CD4-positive, alpha-beta T cell (primary cell): ENCODE measurements around the gene FUT1. TPM values are rescaled to one million over a fixed set of nuclear protein-coding genes. Genes with fewer than 3 reads are reported as not detected.

ENCODE experiments used
- ATAC-seq: fragments of 200-7000 bp; cut with Tn5 transposase; one replicate; pipeline ENCODE4 v1.10.0; 2022; ENCODE audit warnings: mild to moderate bottlenecking; ENCODE audit not compliant: poor library complexity
- CTCF ChIA-PET: fragments of 350-600 bp; sonication (Branson Sonifier 250); formaldehyde crosslinking; loops from one replicate; lab custom pipeline; 2021; ENCODE audit warnings: antibody characterized with exemption, inconsistent platforms; lab: Charles Lee
- POLR2A ChIA-PET: fragments of 350-600 bp; sonication (Branson Sonifier 250); formaldehyde crosslinking; loops from one replicate; lab custom pipeline; 2021; ENCODE audit warnings: antibody characterized with exemption, inconsistent platforms; lab: Charles Lee
- DNase-seq, 14 experiments: peaks; one replicate each; pipeline ENCODE4 v3.0.0-alpha.2; 2013 to 2020; ENCODE audit warnings: mixed read lengths in 2 of 14
- H3K27ac ChIP-seq, 2 donors: one replicate each; pipeline versions ENCODE4 v1.5.1 to v1.7.0; 2013; ENCODE audit warnings: low read length in 2 of 2, low read depth in 1 of 2, mild to moderate bottlenecking in 1 of 2
- H3K27me3 ChIP-seq, 2 experiments: 1 replicate in 1 of 2; 2 replicates in 1 of 2; pipeline versions ENCODE4 v1.6.1 to v1.7.0; 2013; ENCODE audit warnings: low read length in 2 of 2, control low read depth in 1 of 2, mild to moderate bottlenecking in 1 of 2, moderate library complexity in 1 of 2; ENCODE audit not compliant: insufficient read depth in 2 of 2, control insufficient read depth in 1 of 2
- H3K36me3 ChIP-seq: one replicate; pipeline ENCODE4 v1.6.1; 2013; ENCODE audit warnings: low read length, control low read depth; ENCODE audit not compliant: insufficient read depth
- H3K4me1 ChIP-seq: one replicate; pipeline ENCODE4 v1.6.1; 2013; ENCODE audit warnings: low read length, control low read depth; ENCODE audit not compliant: insufficient read depth
- H3K4me3 ChIP-seq: one replicate; pipeline ENCODE4 v1.5.1; 2013; ENCODE audit warnings: mild to moderate bottlenecking, low read length, moderate library complexity
- H3K9me3 ChIP-seq, 2 experiments: 1 replicate in 1 of 2; 2 replicates in 1 of 2; pipeline versions ENCODE4 v1.6.1 to v1.7.0; 2013; ENCODE audit warnings: low read length in 2 of 2, mild to moderate bottlenecking in 2 of 2, control low read depth in 1 of 2, moderate library complexity in 1 of 2; ENCODE audit not compliant: control insufficient read depth in 1 of 2, insufficient read depth in 1 of 2
- H3K27ac Mint-ChIP-seq: one replicate; pipeline ENCODE4 v1.8.0; 2020; ENCODE audit warnings: mixed read lengths
- H3K27me3 Mint-ChIP-seq: one replicate; pipeline ENCODE4 v1.8.0; 2021; ENCODE audit warnings: mixed read lengths
- H3K36me3 Mint-ChIP-seq: one replicate; pipeline ENCODE4 v1.8.0; 2021; ENCODE audit warnings: low read depth, mixed read lengths
- H3K4me1 Mint-ChIP-seq: one replicate; pipeline ENCODE4 v1.8.0; 2021; ENCODE audit warnings: low read depth, mixed read lengths
- H3K4me3 Mint-ChIP-seq: one replicate; pipeline ENCODE4 v1.8.0; 2020; ENCODE audit warnings: mild to moderate bottlenecking, mixed read lengths
- H3K9me3 Mint-ChIP-seq: one replicate; pipeline ENCODE4 v1.8.0; 2020; ENCODE audit warnings: mixed read lengths
- intact Hi-C, 2 experiments: fragments of 100-400 bp; cut with DNase I in 1 of 2; cut with micrococcal nuclease in 1 of 2; formaldehyde crosslinking; loops; one replicate each; pipeline versions ENCODE4 v1.15.1 to v1.9.0; 2023 to 2025; cut with DNase I, micrococcal nuclease
- total RNA-seq, 174 experiments: library from RNA in 2 of 174; stranded (reverse) in 2 of 174; gene quantifications; one replicate each; pipeline ENCODE4 v1.2.3 and lab custom pipeline; 2021 to 2026
- TF ChIP-seq, protein P1 (sequence below): fragments of 200-600 bp; IDR thresholded peaks from one replicate; pipeline ENCODE4 v1.8.0; 2022; ENCODE audit warnings: antibody characterized with exemption, mild to moderate bottlenecking

FUT1 gene
- total RNA-seq, 2 experiments from 2014 or later: not detected

DNA sequence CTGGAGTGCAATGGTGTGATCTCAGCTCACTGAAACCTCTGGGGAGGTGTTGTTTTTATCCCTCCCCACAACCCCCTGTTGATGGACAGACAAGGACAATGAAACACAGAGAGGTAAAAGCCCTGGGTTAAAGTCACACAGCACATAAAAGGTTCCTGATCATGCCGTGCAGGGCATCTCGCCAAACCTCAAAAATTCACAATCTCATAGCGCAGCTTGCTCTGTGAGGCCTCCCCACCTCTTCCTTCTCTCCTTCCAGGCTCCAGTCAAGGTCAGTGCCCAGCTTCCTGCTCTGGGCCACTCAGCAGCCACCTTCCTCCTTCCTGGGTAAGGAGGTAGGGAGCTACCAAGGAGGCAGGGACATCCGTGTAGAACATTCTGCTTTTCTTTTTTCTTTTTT, 54.4 kb downstream of the FUT1 start:
- ChIA-PET CTCF (no interaction called here), POLR2A (interaction anchor here (1.1 kb wide), 1 partner anchor 17 kb away, joined by 3 read pairs; no protein-coding TSS in a partner anchor)
- H3K27ac Mint-ChIP-seq: no peak overlapping the region
- intact Hi-C loops: no loop called here
- no peaks in the 10 kb centered on the region for H3K9me3 ChIP-seq
- H3K36me3 ChIP-seq: no peaks in the 10 kb centered on the region
- peaks cover 10% of the 10 kb centered on the region for H3K4me1 ChIP-seq
- H3K27me3 Mint-ChIP-seq: peaks cover 16% of the 10 kb centered on the region
- no peak overlapping the region for H3K27ac ChIP-seq
- peaks cover 12% of the 10 kb centered on the region for H3K36me3 Mint-ChIP-seq
- TF ChIP-seq, protein P1, sequence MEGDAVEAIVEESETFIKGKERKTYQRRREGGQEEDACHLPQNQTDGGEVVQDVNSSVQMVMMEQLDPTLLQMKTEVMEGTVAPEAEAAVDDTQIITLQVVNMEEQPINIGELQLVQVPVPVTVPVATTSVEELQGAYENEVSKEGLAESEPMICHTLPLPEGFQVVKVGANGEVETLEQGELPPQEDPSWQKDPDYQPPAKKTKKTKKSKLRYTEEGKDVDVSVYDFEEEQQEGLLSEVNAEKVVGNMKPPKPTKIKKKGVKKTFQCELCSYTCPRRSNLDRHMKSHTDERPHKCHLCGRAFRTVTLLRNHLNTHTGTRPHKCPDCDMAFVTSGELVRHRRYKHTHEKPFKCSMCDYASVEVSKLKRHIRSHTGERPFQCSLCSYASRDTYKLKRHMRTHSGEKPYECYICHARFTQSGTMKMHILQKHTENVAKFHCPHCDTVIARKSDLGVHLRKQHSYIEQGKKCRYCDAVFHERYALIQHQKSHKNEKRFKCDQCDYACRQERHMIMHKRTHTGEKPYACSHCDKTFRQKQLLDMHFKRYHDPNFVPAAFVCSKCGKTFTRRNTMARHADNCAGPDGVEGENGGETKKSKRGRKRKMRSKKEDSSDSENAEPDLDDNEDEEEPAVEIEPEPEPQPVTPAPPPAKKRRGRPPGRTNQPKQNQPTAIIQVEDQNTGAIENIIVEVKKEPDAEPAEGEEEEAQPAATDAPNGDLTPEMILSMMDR: no peak
- no peaks in the 10 kb centered on the region for H3K9me3 Mint-ChIP-seq
- H3K27me3 ChIP-seq: peaks cover 12 to 18% of the 10 kb centered on the region in 2 experiments
- ATAC-seq (no peak), DNase-seq (no peak)
- no peak overlapping the region for H3K4me3 Mint-ChIP-seq
- H3K4me3 ChIP-seq: no peak overlapping the region
- H3K4me1 Mint-ChIP-seq: peaks cover 9% of the 10 kb centered on the region

Other genes starting within 250 kb of the FUT1 start
- gene LMTK3, start 240.8 kb downstream of the FUT1 start, total RNA-seq: 10 to 100 TPM; 15.6 to 18.9 TPM
- not detected for gene SULT2B1, start 200.5 kb downstream of the FUT1 start, total RNA-seq
- gene SPACA4, start 145.9 kb downstream of the FUT1 start, total RNA-seq: not detected
- 1 to 10 TPM; 1.6 to 2.6 TPM for gene FAM83E, start 137.6 kb downstream of the FUT1 start, total RNA-seq
- 1,000 to 10,000 TPM; 2,820 to 2,913 TPM for gene RPL18, start 133.5 kb downstream of the FUT1 start, total RNA-seq
- 10 to 100 TPM; 14.1 to 15.3 TPM for gene SPHK2, start 133.1 kb downstream of the FUT1 start, total RNA-seq
- 10 to 100 TPM; 48.3 to 55.6 TPM for gene DBP, start 115.3 kb downstream of the FUT1 start, total RNA-seq
- gene CA11, start 106.5 kb downstream of the FUT1 start, total RNA-seq: 10 to 100 TPM; 11.0 to 12.4 TPM
- 1 to 10 TPM; 2.7 to 3.0 TPM for gene NTN5, start 79.6 kb downstream of the FUT1 start, total RNA-seq
- not detected for gene FUT2, start 56.7 kb downstream of the FUT1 start, total RNA-seq
- under 1 TPM; 0.47 to 0.50 TPM for gene MAMSTR, start 32.9 kb downstream of the FUT1 start, total RNA-seq
- under 1 TPM; 0.55 to 0.56 TPM for gene RASIP1, start 12.0 kb downstream of the FUT1 start, total RNA-seq
- gene IZUMO1, start 5.7 kb downstream of the FUT1 start, total RNA-seq: not detected
- gene FGF21, start 2.9 kb upstream of the FUT1 start, total RNA-seq: not detected
- gene BCAT2, start 58.4 kb upstream of the FUT1 start, total RNA-seq: 10 to 100 TPM; 10.5 to 11.0 TPM
- 1 to 10 TPM in 1 of 2 experiments, under 1 TPM in 1; 0.93 to 1.3 TPM for gene HSD17B14, start 83.8 kb upstream of the FUT1 start, total RNA-seq
- gene PLEKHA4, start 116.0 kb upstream of the FUT1 start, total RNA-seq: 1 to 10 TPM; 1.4 to 2.7 TPM
- 100 to 1,000 TPM; 569 to 584 TPM for gene PPP1R15A, start 119.8 kb upstream of the FUT1 start, total RNA-seq
- not detected for gene TULP2, start 146.1 kb upstream of the FUT1 start, total RNA-seq
- gene NUCB1, start 147.7 kb upstream of the FUT1 start, total RNA-seq: 10 to 100 TPM; 73.7 to 77.0 TPM
- 1 to 10 TPM; 1.1 to 1.8 TPM for gene DHDH, start 181.1 kb upstream of the FUT1 start, total RNA-seq
- gene BAX, start 202.2 kb upstream of the FUT1 start, total RNA-seq: 10 to 100 TPM; 52.9 to 60.4 TPM
- gene FTL, start 212.7 kb upstream of the FUT1 start, total RNA-seq: 100 to 1,000 TPM; 616 to 627 TPM
- gene GYS1, start 240.7 kb upstream of the FUT1 start, total RNA-seq: 10 to 100 TPM; 13.2 to 14.1 TPM
- 10 to 100 TPM; 10.7 to 12.3 TPM for gene RUVBL2, start 241.2 kb upstream of the FUT1 start, total RNA-seq